Testis (tissue), 3 donors: ENCODE measurements around the gene CACNA1E. TPM values are rescaled to one million over a fixed set of nuclear protein-coding genes. Genes with fewer than 3 reads are reported as not detected.

Source experiments
- DNase-seq: peaks from one replicate; pipeline ENCODE4 v3.0.0-alpha.2; 2019
- H3K27ac ChIP-seq, 2 donors: fragments of 200-600 bp; sonication (generic); one replicate each; pipeline ENCODE4 v1.5.1; 2019
- H3K27me3 ChIP-seq: fragments of 200-600 bp; sonication (generic); one replicate; pipeline ENCODE4 v1.5.1; 2019
- H3K36me3 ChIP-seq: fragments of 200-600 bp; sonication (generic); one replicate; pipeline ENCODE4 v1.5.1; 2017; ENCODE audit warnings: low read depth; ENCODE audit errors: missing control alignments
- H3K4me1 ChIP-seq: fragments of 200-600 bp; sonication (generic); one replicate; pipeline ENCODE4 v1.5.1; 2019
- H3K4me3 ChIP-seq, 2 donors: fragments of 200-600 bp; sonication (generic); one replicate each; pipeline ENCODE4 v1.5.1; 2017 to 2019
- H3K9me3 ChIP-seq: fragments of 200-600 bp; sonication (generic); one replicate; pipeline ENCODE4 v1.5.1; 2017
- POLR2A ChIP-seq: fragments of 450-650 bp; IDR thresholded peaks from one replicate; pipeline ENCODE4 v1.6.1; 2017; ENCODE audit warnings: antibody characterized with exemption, mild to moderate bottlenecking, moderate library complexity
- WGBS, 2 donors: methylation state at CpG; one replicate each; pipeline ENCODE4 v1.1.5; 2018; 5-methylcytosine and 5-hydroxymethylcytosine counted together
- intact Hi-C: fragments of 100-400 bp; cut with DNase I; formaldehyde crosslinking; loops from one replicate; pipeline ENCODE4 v1.15.1; 2023; ENCODE audit warnings: low total_unique reads
- polyA plus RNA-seq: library from polyadenylated mRNA; stranded (reverse); fragments of 350-450 nt; fragmentation: Illumina TruSeq; extraction: RNeasy Lipid Tissue Mini Kit (QIAGEN cat#74804); gene quantifications from one replicate; pipeline ENCODE4 v1.2.3, GENCODE V29; 2014; ENCODE audit warnings: low read depth, low replicate concordance; ENCODE audit not compliant: insufficient read depth
- total RNA-seq, 2 donors: library from RNA; depleted of rRNA; stranded (reverse); fragments of >200 nt; gene quantifications; one replicate each; pipeline ENCODE4 v1.2.3, GENCODE V29; 2016
- TF ChIP-seq, protein P1 (sequence below), 3 experiments: fragments of 450-650 bp in 2 of 3; fragments of 200-600 bp in 1 of 3; sonication (generic) in 1 of 3; IDR thresholded peaks; one replicate each; pipeline ENCODE4 v1.5.1; 2016 to 2019; ENCODE audit warnings: antibody characterized with exemption in 3 of 3, mild to moderate bottlenecking in 2 of 3, moderate library complexity in 1 of 3

Gene CACNA1E
- total and polyA plus RNA-seq, 3 donors from 2014 or later = 2.4 to 12.6 (median 9.1) TPM

DNA sequence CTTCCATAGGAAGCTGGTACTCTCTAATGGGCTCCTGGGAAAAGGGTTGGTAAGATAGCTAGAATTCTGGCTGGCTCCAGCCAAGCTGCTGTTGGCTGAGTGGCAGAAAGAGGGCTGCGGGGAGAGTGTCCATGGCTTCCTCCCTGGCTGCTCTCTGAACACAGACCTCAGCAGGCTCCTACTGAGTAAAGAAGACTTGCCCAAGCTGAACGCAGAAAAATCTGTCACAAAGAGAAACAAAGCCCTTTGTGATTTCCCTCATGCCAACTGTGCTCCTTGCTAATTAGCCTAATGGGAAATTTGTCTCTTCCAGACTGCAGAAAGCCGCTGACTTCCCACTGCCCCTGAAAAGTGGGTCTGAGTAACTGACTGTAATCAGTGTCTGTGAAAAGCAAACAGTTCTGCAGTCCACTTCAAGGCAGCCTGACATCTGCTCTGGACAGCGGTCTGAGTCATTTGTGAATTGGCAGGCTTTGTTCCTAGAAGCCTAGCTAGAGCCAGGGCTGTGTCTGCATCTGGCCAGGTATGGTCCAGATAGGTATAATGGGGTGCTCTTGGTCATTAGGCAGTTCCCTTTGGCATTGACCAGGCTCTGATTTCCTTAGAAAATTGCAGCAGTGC lies 295.4 kb downstream of the CACNA1E start:
- Histone ChIP-seq H3K4me1 (no peaks in the 10 kb centered on the region), H3K36me3 (no peaks in the 10 kb centered on the region), H3K27me3 (no peaks in the 10 kb centered on the region), H3K4me3 (no peak overlapping the region), H3K9me3 (no peaks in the 10 kb centered on the region), H3K27ac (no peak overlapping the region)
- WGBS, 2 donors = 70 to 86% methylated on average over 4 of the region's 4 CpGs
- intact Hi-C loops = no loop called here
- no peak for DNase-seq
- TF ChIP-seq, protein P1, sequence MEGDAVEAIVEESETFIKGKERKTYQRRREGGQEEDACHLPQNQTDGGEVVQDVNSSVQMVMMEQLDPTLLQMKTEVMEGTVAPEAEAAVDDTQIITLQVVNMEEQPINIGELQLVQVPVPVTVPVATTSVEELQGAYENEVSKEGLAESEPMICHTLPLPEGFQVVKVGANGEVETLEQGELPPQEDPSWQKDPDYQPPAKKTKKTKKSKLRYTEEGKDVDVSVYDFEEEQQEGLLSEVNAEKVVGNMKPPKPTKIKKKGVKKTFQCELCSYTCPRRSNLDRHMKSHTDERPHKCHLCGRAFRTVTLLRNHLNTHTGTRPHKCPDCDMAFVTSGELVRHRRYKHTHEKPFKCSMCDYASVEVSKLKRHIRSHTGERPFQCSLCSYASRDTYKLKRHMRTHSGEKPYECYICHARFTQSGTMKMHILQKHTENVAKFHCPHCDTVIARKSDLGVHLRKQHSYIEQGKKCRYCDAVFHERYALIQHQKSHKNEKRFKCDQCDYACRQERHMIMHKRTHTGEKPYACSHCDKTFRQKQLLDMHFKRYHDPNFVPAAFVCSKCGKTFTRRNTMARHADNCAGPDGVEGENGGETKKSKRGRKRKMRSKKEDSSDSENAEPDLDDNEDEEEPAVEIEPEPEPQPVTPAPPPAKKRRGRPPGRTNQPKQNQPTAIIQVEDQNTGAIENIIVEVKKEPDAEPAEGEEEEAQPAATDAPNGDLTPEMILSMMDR (IDR thresholded peaks at IDR 0.05) = no peak
- no peak for TF ChIP-seq POLR2A

DNA sequence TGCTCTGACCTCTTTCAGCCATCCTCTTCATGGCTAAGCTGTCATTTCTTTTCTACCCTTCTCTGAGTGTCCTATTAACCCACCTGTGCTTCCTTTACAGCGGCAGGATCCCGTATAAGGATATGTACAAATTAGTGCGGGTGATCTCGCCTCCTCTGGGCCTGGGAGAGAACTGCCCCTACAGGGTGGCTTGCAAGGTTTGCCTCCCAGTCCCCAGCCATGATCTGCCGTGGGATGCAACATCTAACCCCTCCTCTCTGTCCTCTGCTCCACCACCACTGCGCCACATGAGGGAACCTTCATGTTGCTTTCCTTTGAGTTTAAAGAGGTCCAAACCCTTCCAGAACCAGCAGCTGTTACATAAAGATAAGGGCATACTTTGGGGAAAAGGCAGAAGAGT lies 296.0 kb downstream of the CACNA1E start:
- Histone ChIP-seq H3K9me3 (no peaks in the 10 kb centered on the region), H3K4me3 (no peak overlapping the region), H3K27ac (no peak overlapping the region), H3K27me3 (no peaks in the 10 kb centered on the region), H3K4me1 (no peaks in the 10 kb centered on the region), H3K36me3 (no peaks in the 10 kb centered on the region)
- DNase-seq = no peak
- TF ChIP-seq POLR2A = no peak
- TF ChIP-seq, protein P1 (IDR thresholded peaks at IDR 0.05) = no peak
- intact Hi-C loops = no loop called here
- WGBS, 2 donors = 79 to 81% methylated on average over 6 of the region's 6 CpGs

DNA sequence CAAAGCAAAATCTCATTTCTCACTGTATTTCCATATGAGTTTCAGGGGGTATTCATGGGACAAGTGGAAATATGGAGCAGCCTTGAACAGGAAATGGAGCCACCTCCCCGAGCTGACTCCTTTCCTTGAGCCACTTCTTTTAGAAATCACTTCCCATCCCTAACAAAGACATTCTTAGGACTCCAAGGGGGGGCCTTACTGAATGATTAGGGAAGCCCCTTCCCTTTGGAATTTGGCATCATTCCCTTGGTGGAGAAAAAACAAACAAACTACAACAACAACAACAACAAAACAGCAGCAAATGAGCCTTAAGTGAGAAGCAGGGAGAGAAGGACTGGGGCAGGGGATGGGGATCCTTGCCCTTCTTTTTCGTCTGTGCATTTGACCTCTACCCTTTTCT lies 299.9 kb downstream of the CACNA1E start:
- no peak overlapping the region for H3K27ac ChIP-seq
- H3K36me3 ChIP-seq = no peaks in the 10 kb centered on the region
- intact Hi-C loops = no loop called here
- no peak overlapping the region for H3K4me3 ChIP-seq
- WGBS, 2 donors = 47 to 58% methylated on average over 2 of the region's 2 CpGs
- TF ChIP-seq, protein P1 (IDR thresholded peaks at IDR 0.05) = no peak
- no peak for TF ChIP-seq POLR2A
- no peaks in the 10 kb centered on the region for H3K4me1 ChIP-seq
- H3K27me3 ChIP-seq = no peaks in the 10 kb centered on the region
- no peaks in the 10 kb centered on the region for H3K9me3 ChIP-seq
- DNase-seq = no peak

DNA sequence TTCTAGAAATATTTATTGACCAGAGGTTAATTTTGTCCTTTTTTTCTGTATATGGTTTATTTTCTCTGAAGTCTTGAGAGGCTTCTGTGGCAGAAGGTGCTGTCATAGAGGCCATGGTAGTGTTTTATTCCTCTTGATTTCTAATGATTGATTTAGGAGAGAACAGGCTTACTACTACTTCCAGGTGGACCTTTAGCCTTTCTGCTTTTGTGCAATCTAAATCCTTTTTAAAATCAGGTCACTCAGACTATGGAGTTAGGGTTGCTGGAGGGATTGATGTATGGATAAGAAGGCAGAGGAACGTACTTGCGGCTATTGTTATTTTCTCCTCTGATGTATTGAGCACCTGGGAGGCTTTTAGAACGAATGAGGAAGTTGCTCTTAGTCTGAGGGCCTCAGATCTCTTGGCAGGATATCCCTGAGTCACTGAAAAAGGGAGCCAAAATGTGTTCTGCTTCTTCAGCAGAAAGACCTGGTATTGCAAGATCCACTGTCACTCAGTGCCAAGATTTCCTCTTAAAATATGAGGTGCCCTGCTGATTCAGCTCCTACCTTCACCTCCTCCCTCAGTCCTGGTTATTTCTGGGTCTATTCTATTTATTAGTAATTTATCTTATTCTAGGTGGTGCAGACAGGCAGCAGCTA lies 300.8 kb downstream of the CACNA1E start:
- WGBS, 2 donors = 71 to 87% methylated on average over 3 of the region's 3 CpGs
- TF ChIP-seq POLR2A = no peak
- TF ChIP-seq, protein P1 (IDR thresholded peaks at IDR 0.05) = no peak
- no peak overlapping the region for H3K4me3 ChIP-seq
- H3K9me3 ChIP-seq = no peaks in the 10 kb centered on the region
- no peak overlapping the region for H3K27ac ChIP-seq
- no peaks in the 10 kb centered on the region for H3K4me1 ChIP-seq
- intact Hi-C loops = no loop called here
- H3K36me3 ChIP-seq = no peaks in the 10 kb centered on the region
- DNase-seq = no peak
- H3K27me3 ChIP-seq = no peaks in the 10 kb centered on the region

DNA sequence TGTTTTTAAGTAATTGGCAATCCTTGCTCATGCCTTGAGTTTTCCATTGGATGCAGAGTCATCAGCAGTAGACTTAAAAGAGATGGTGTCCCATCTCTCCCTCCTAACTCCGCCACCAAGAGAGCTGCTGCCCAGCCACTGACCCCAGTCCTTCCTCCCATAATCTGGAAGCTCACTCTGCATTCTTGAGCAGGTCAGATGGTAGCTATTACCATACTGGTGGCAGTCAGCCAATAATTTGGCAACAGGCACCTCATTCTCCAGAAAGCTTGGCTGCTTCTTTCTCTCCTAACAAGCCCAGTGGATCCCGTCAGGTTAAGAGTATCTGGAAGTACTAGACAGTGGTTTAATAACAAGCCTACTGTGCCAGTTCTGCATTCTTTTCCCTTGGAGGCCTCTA lies 306.1 kb downstream of the CACNA1E start:
- no peak for DNase-seq
- Histone ChIP-seq H3K4me1 (no peaks in the 10 kb centered on the region), H3K36me3 (no peaks in the 10 kb centered on the region), H3K27ac (no peak overlapping the region), H3K27me3 (no peaks in the 10 kb centered on the region), H3K4me3 (no peak overlapping the region), H3K9me3 (no peaks in the 10 kb centered on the region)
- 73 to 83% methylated on average over 2 of the region's 2 CpGs for WGBS, 2 donors
- TF ChIP-seq, protein P1 (IDR thresholded peaks at IDR 0.05) = no peak
- no peak for TF ChIP-seq POLR2A
- intact Hi-C loops = no loop called here
